ENCODE data around the gene GUK1. TPM values are rescaled to one million over a fixed set of nuclear protein-coding genes. Genes with fewer than 3 reads are reported as not detected.
A peak's percentile ranks its signal among the peaks of the same experiment; 100 is the strongest.

GUK1 gene
- polyA plus RNA-seq, 1 experiment = 373 TPM

DNA sequence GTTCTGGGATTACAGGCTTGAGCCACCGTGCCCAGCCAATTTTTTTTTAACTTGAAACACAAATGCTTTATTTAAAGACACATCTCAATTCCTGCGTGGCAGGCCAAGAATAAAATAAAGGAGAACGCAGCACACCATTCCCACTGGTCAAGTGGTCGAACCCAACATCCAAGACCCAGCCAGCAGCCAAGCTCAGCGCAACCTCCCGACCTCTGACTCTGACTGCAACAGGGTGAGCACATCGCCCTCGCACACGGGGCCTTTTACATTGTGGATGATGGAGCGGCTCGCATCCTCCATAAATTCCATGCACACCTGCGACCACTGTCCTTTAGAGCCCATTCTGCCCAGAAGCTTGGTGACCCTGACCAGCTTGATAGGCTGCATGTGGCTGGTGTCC is 5.5 kb upstream of the GUK1 start:
- Histone ChIP-seq H3K36me3 (ENCODE audit: control insufficient read depth, insufficient read depth, low read length) (no peaks in the 10 kb centered on the region), H3K27me3 (ENCODE audit: control insufficient read depth, insufficient read depth, low read length) (peaks cover 14% of the 10 kb centered on the region), H3K4me3 (ENCODE audit: low read depth, low read length) (no peak overlapping the region)
- no peak for DNase-seq (ENCODE audit: low read depth)
- CTCF ChIA-PET = interaction anchor here (1.0 to 1.7 kb wide), 4 partner anchors 8 to 259 kb away, joined by 3 to 4 read pairs (median 3); partner anchors contain the start of gene IBA57
- POLR2A ChIA-PET = no interaction called here
- no peak for TF ChIP-seq CTCF (IDR thresholded peaks at IDR 0.05; ENCODE audit: insufficient read depth, low read depth, low read length)

DNA sequence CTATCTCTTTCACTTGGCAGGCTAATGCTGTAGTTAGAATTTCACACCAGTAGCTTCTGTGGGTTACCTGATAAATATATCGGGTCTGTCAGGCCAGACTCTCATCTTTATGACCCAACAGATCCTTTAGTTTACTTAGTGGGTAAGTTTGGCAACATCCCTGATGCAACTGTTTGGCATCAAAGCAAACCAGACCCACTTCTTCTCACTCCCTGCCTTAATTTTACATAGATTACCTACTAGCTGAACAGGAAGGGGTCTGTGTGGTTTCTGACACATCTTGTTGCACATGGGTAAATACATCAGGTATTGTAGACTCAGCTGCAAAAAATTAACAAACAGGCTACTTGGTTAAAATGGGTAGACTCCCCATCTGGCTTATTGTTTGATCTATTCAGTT is 3.2 kb upstream of the GUK1 start:
- ChIA-PET CTCF (interaction anchor here (0.8 to 1.8 kb wide), 5 partner anchors 17 to 379 kb away, joined by 3 to 7 read pairs (median 3); partner anchors contain the start of gene IBA57), POLR2A (no interaction called here)
- no peak for TF ChIP-seq CTCF (IDR thresholded peaks at IDR 0.05; ENCODE audit: insufficient read depth, low read depth, low read length)
- Histone ChIP-seq H3K36me3 (ENCODE audit: control insufficient read depth, insufficient read depth, low read length) (peaks cover 1% of the 10 kb centered on the region), H3K27me3 (ENCODE audit: control insufficient read depth, insufficient read depth, low read length) (peaks cover 12% of the 10 kb centered on the region), H3K4me3 (ENCODE audit: low read depth, low read length) (no peak overlapping the region)
- DNase-seq (ENCODE audit: low read depth) = no peak

GRCh38 chr1:228139406-228139930 is 611 bp upstream of the GUK1 start:
- no peak for DNase-seq (ENCODE audit: low read depth)
- ChIA-PET POLR2A (no interaction called here), CTCF (interaction anchor here (1.6 kb wide), 1 partner anchor 9 kb away, joined by 5 read pairs; no protein-coding TSS in a partner anchor)
- Histone ChIP-seq H3K36me3 (ENCODE audit: control insufficient read depth, insufficient read depth, low read length) (peaks cover 8% of the 10 kb centered on the region), H3K27me3 (ENCODE audit: control insufficient read depth, insufficient read depth, low read length) (peaks cover 8% of the 10 kb centered on the region), H3K4me3 (ENCODE audit: low read depth, low read length) (peak overlapping the region; percentile 98)
- TF ChIP-seq CTCF (IDR thresholded peaks at IDR 0.05; ENCODE audit: insufficient read depth, low read depth, low read length) = no peak

DNA sequence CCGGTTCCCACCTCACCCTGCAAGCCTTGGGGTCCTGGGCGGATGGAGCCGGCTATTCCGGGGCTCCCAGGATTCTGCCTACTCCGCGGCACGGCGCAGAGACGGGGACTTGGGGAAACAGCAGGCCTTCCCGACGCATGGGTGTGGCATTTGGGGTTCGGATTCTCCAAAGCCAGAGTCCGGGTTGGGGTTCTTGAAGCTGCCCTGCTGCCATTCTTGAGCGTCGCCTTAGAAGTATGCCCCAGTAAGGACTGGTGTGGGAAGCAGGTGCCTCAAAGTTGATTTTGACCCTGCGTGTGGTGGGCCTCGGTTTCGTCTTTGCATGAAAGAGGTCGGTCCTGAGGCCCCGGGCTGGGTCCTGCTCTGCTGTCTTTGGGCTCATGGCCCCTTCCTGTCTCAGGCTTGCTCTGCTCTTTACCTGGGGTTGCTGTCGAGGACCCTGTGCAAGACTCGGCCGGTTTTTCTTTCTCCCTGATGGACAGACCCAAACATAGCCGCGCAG is 696 bp downstream of the GUK1 start:
- CTCF ChIA-PET = interaction anchor here (1.0 kb wide), 2 partner anchors 11 to 25 kb away, joined by 3 to 4 read pairs; partner anchors contain the start of gene IBA57
- DNase-seq (ENCODE audit: low read depth) = no peak

More for the DNA sequence above, 696 bp downstream of the GUK1 start:
- POLR2A ChIA-PET = no interaction called here
- peak overlapping the region; percentile 98 for H3K4me3 ChIP-seq (ENCODE audit: low read depth, low read length)
- no peak for TF ChIP-seq CTCF (IDR thresholded peaks at IDR 0.05; ENCODE audit: insufficient read depth, low read depth, low read length)
- peaks cover 12% of the 10 kb centered on the region for H3K36me3 ChIP-seq (ENCODE audit: control insufficient read depth, insufficient read depth, low read length)
- peaks cover 3% of the 10 kb centered on the region for H3K27me3 ChIP-seq (ENCODE audit: control insufficient read depth, insufficient read depth, low read length)

Measured in BJ (cell line).